ENCODE data around the gene CAPN1. TPM values are rescaled to one million over a fixed set of nuclear protein-coding genes. Genes with fewer than 3 reads are reported as not detected.
"Not testable (repeated sequence)": the region's sequence is repeated elsewhere in the genome, so short reads cannot be mapped to it uniquely, and the experiment has no call there.

CAPN1 gene
- total RNA-seq: 598 TPM

- peak; percentile 90 for DNase-seq (ENCODE audit: low spot score)
Observed at GRCh38 chr11:65181569-65182257, at the start of gene CAPN1. TSS of gene CAPN1 (plus strand) at chr11:65181928. CDS start at chr11:65182702, 774 bp downstream.

GRCh38 chr11:65132238-65132987 is 49.3 kb upstream of the CAPN1 start:
- no peak for DNase-seq (ENCODE audit: low spot score)

- DNase-seq (ENCODE audit: low spot score): no peak
Observed at GRCh38 chr11:65132988-65133700, 48.6 kb upstream of the CAPN1 start.

GRCh38 chr11:65133724-65134123 is 48.0 kb upstream of the CAPN1 start:
- DNase-seq (ENCODE audit: low spot score): no peak

GRCh38 chr11:65134240-65134951 is 47.3 kb upstream of the CAPN1 start, which contains the start of gene SYVN1:
TSS of gene SYVN1 (minus strand) at chr11:65134519. CDS start at chr11:65133601, 918 bp downstream.
- peak; percentile 93 for DNase-seq (ENCODE audit: low spot score)

- peak; percentile 92 for DNase-seq (ENCODE audit: low spot score)
Observed at GRCh38 chr11:65134952-65135632, 46.6 kb upstream of the CAPN1 start.

GRCh38 chr11:65135633-65136145 is 46.0 kb upstream of the CAPN1 start:
- DNase-seq (ENCODE audit: low spot score): no peak

GRCh38 chr11:65136515-65137096 is 45.1 kb upstream of the CAPN1 start:
- no peak for DNase-seq (ENCODE audit: low spot score)

- no peak for DNase-seq (ENCODE audit: low spot score)
Observed at GRCh38 chr11:65141896-65142494, 39.7 kb upstream of the CAPN1 start.

- DNase-seq (ENCODE audit: low spot score): no peak
Observed at GRCh38 chr11:65147352-65148075, 34.2 kb upstream of the CAPN1 start.

- no peak for DNase-seq (ENCODE audit: low spot score)
Observed at GRCh38 chr11:65148657-65149056, 33.1 kb upstream of the CAPN1 start.

GRCh38 chr11:65150131-65150508 is 31.6 kb upstream of the CAPN1 start:
- DNase-seq (ENCODE audit: low spot score): not testable (repeated sequence)

- DNase-seq (ENCODE audit: low spot score): peak; percentile 90
Observed at GRCh38 chr11:65150509-65151299, 31.0 kb upstream of the CAPN1 start.

- no peak for DNase-seq (ENCODE audit: low spot score)
Observed at GRCh38 chr11:65151331-65151899, 30.3 kb upstream of the CAPN1 start.

GRCh38 chr11:65152122-65152521 is 29.6 kb upstream of the CAPN1 start:
- DNase-seq (ENCODE audit: low spot score): no peak

- no peak for DNase-seq (ENCODE audit: low spot score)
Observed at GRCh38 chr11:65156256-65156655, 25.5 kb upstream of the CAPN1 start.

- no peak for DNase-seq (ENCODE audit: low spot score)
Observed at GRCh38 chr11:65156926-65157325, 24.8 kb upstream of the CAPN1 start.

- no peak for DNase-seq (ENCODE audit: low spot score)
Observed at GRCh38 chr11:65157336-65157735, 24.4 kb upstream of the CAPN1 start.

Data from ureter (tissue), 1 donor.